K562 (cell line): ENCODE data around the gene CEP350. TPM values are rescaled to one million over a fixed set of nuclear protein-coding genes. Genes with fewer than 3 reads are reported as not detected.

Experiments
- ATAC-seq: fragments of 200-7000 bp; cut with Tn5 transposase; 3 replicates; pipeline ENCODE4 v1.9.1; 2020; ENCODE audit warnings: moderate library complexity
- BruUV-seq: library from RNA; stranded (reverse); fragments of 400-500 nt; replicated peaks from 2 replicates; lab custom pipeline; 2021; lab: Mats Ljungman, UMichigan
- CTCF ChIA-PET: fragments of 300-600 bp; formaldehyde crosslinking; extraction: SDS; loops from one replicate; lab custom pipeline; 2021; ENCODE audit warnings: low intra/inter-chr PET ratio; lab: Yijun Ruan, JAX
- POLR2A ChIA-PET: fragments of 300-600, 350-650 bp; sonication (Branson Sonifier 250); formaldehyde crosslinking; extraction: SDS; loops from one replicate; lab custom pipeline; 2021; ENCODE audit warnings: antibody characterized with exemption, inconsistent platforms; lab: Yijun Ruan, JAX
- DNase-seq, 4 experiments: peaks; one replicate each; pipeline versions ENCODE4 v3.0.0 to v3.0.0-alpha.2; 2011 to 2018; ENCODE audit warnings: low spot score in 3 of 4, mixed read lengths in 3 of 4; ENCODE audit errors: extremely low read depth in 1 of 4
- FAIRE-seq: peaks from 2 replicates; lab custom pipeline; 2011; peaks lifted over from hg19 to GRCh38; lab: Jason Lieb, UNC
- H2AFZ ChIP-seq: 2 replicates; pipeline ENCODE4 v1.6.0; 2011; ENCODE audit warnings: low read depth, low read length, control low read depth, inconsistent platforms
- H3K27ac ChIP-seq: fragments of 200-600 bp; 3 replicates; pipeline ENCODE4 v1.8.0; 2011; ENCODE audit warnings: low read depth, mild to moderate bottlenecking, control low read depth, inconsistent platforms, low read length, moderate library complexity, mixed read lengths; ENCODE audit errors: extremely low read depth
- H3K27me3 ChIP-seq, 2 experiments: fragments of 300-600 bp in 1 of 2; 2 replicates in 1 of 2; 3 replicates in 1 of 2; pipeline versions ENCODE4 v1.6.0 to v1.8.0; 2011; ENCODE audit warnings: inconsistent platforms in 2 of 2, low read length in 2 of 2, mild to moderate bottlenecking in 1 of 2, mixed read lengths in 1 of 2, moderate library complexity in 1 of 2; ENCODE audit not compliant: control insufficient read depth in 2 of 2, insufficient read depth in 2 of 2
- H3K36me3 ChIP-seq: fragments of 300-600 bp; 3 replicates; pipeline ENCODE4 v1.8.0; 2011; ENCODE audit warnings: mild to moderate bottlenecking, low read length, inconsistent platforms; ENCODE audit not compliant: control insufficient read depth, insufficient read depth
- H3K4me1 ChIP-seq, 2 experiments: fragments of 200-600 bp in 1 of 2; replicated peaks in 1 of 2; 2 replicates in 1 of 2; 3 replicates in 1 of 2; pipeline versions ENCODE4 v1.5.1 to v1.8.0; 2011; ENCODE audit warnings: inconsistent platforms in 2 of 2, low read length in 2 of 2, mild to moderate bottlenecking in 1 of 2, mixed read lengths in 1 of 2, moderate library complexity in 1 of 2; ENCODE audit not compliant: control insufficient read depth in 2 of 2, insufficient read depth in 2 of 2
- H3K4me2 ChIP-seq: 2 replicates; pipeline ENCODE4 v1.6.1; 2011; ENCODE audit warnings: low read length, control low read depth, inconsistent platforms, mixed read lengths; ENCODE audit not compliant: insufficient read depth
- H3K4me3 ChIP-seq: fragments of 200-600 bp; sonication (generic), shearing (Covaris generic); 2 replicates; pipeline ENCODE4 v1.5.1; 2016; ENCODE audit warnings: control low read depth, inconsistent platforms
- H3K79me2 ChIP-seq: fragments of 200-600 bp; 3 replicates; pipeline ENCODE4 v1.8.0; 2011; ENCODE audit warnings: low read length, inconsistent platforms; ENCODE audit not compliant: control insufficient read depth, insufficient read depth
- H3K9ac ChIP-seq, 2 experiments: 2 replicates each; pipeline versions ENCODE4 v1.6.0 to v1.6.1; 2011; ENCODE audit warnings: low read depth in 2 of 2, low read length in 2 of 2, control low read depth in 1 of 2, inconsistent platforms in 1 of 2, mild to moderate bottlenecking in 1 of 2, mixed read lengths in 1 of 2; ENCODE audit not compliant: insufficient read depth in 1 of 2
- H3K9me1 ChIP-seq: one replicate; pipeline ENCODE4 v1.6.0; 2011; ENCODE audit warnings: inconsistent platforms, mild to moderate bottlenecking, low read length, moderate library complexity; ENCODE audit not compliant: control insufficient read depth, insufficient read depth
- H3K9me3 ChIP-seq: replicated peaks from 2 replicates; pipeline ENCODE4 v1.5.1; 2011; ENCODE audit warnings: low read depth, low read length, inconsistent platforms; ENCODE audit not compliant: control insufficient read depth, insufficient read depth
- H4K20me1 ChIP-seq: replicated peaks from 2 replicates; pipeline ENCODE4 v1.6.1; 2011; ENCODE audit warnings: low read length, inconsistent platforms, mixed read lengths; ENCODE audit not compliant: control insufficient read depth, insufficient read depth
- ATF6 ChIP-seq: sonication (generic); formaldehyde crosslinking; IDR thresholded peaks from 2 replicates; pipeline ENCODE4 v1.4.0; 2020; ENCODE audit warnings: mild to moderate bottlenecking, missing genetic modification reagents
- ATF7 ChIP-seq: fragments of 450-650 bp; IDR thresholded peaks from 2 replicates; pipeline ENCODE4 v1.7.1; 2014; ENCODE audit warnings: mild to moderate bottlenecking, moderate library complexity
- CAMTA2 ChIP-seq: fragments of 250-450 bp; sonication (Bioruptor Pico); conservative IDR thresholded peaks from 2 replicates; pipeline ENCODE4 v1.5.1; 2022
- ELK3 ChIP-seq: fragments of 450-650 bp; formaldehyde crosslinking; IDR thresholded peaks from 2 replicates; pipeline ENCODE4 v1.4.0; 2020; ENCODE audit warnings: mild to moderate bottlenecking
- HDAC1 ChIP-seq, 2 experiments: fragments of 450-650 bp; IDR thresholded peaks; 2 replicates each; pipeline ENCODE4 v1.6.1; 2016 to 2017; ENCODE audit warnings: inconsistent platforms in 1 of 2, mild to moderate bottlenecking in 1 of 2, moderate library complexity in 1 of 2
- HES1 ChIP-seq: fragments of 450-650 bp; IDR thresholded peaks from 2 replicates; pipeline ENCODE4 v1.6.1; 2016; ENCODE audit warnings: low read depth, mild to moderate bottlenecking, moderate library complexity
- HMGXB4 ChIP-seq: sonication (generic); formaldehyde crosslinking; IDR thresholded peaks from 2 replicates; pipeline ENCODE4 v1.8.1; 2023; ENCODE audit warnings: mild to moderate bottlenecking, missing genetic modification reagents
- MAZ ChIP-seq, 2 experiments: fragments of 450-650 bp in 1 of 2; sonication (generic) in 1 of 2; formaldehyde crosslinking; IDR thresholded peaks in 1 of 2; conservative IDR thresholded peaks in 1 of 2; 2 replicates each; pipeline versions ENCODE4 v1.4.0 to v1.5.0; 2020; ENCODE audit warnings: mild to moderate bottlenecking in 1 of 2, missing genetic modification reagents in 1 of 2
- MCM5 ChIP-seq: fragments of 450-650 bp; IDR thresholded peaks from 2 replicates; pipeline ENCODE4 v1.6.1; 2016; ENCODE audit warnings: low read depth
- RBM14 ChIP-seq: fragments of 200-400 bp; formaldehyde crosslinking; IDR thresholded peaks from 2 replicates; pipeline ENCODE4 v1.6.1; 2018; ENCODE audit warnings: low read depth, mild to moderate bottlenecking, low read length, moderate library complexity, borderline replicate concordance; ENCODE audit not compliant: insufficient read depth
- RBM25 ChIP-seq: fragments of 200-400 bp; formaldehyde crosslinking; IDR thresholded peaks from 2 replicates; pipeline ENCODE4 v1.6.1; 2018; ENCODE audit warnings: low read length, low read depth, moderate library complexity; ENCODE audit not compliant: severe bottlenecking
- RBM39 ChIP-seq: fragments of 200-400 bp; formaldehyde crosslinking; optimal IDR thresholded peaks from 2 replicates; pipeline ENCODE3; 2018; ENCODE audit warnings: low read depth, low read length
- RHOXF2B ChIP-seq: fragments of 250-450 bp; sonication (Bioruptor Pico); conservative IDR thresholded peaks from 2 replicates; pipeline ENCODE4 v1.5.1; 2021
- STAG1 ChIP-seq: sonication (generic); formaldehyde crosslinking; IDR thresholded peaks from 2 replicates; pipeline ENCODE4 v1.5.0; 2020; ENCODE audit warnings: missing genetic modification reagents, borderline replicate concordance
- TBL1XR1 ChIP-seq, 2 experiments: IDR thresholded peaks; 2 replicates each; pipeline ENCODE4 v1.6.1; 2012; ENCODE audit warnings: improper control_type of control experiment in 2 of 2, low read length in 2 of 2, mild to moderate bottlenecking in 1 of 2
- TCFL5 ChIP-seq: fragments of 250-450 bp; sonication (Bioruptor Pico); conservative IDR thresholded peaks from 2 replicates; pipeline ENCODE4 v1.6.1; 2021; ENCODE audit warnings: mild to moderate bottlenecking, moderate library complexity, matching md5 sums
- ZFPM2 ChIP-seq: fragments of 250-450 bp; sonication (Bioruptor Pico); IDR thresholded peaks from 2 replicates; pipeline ENCODE4 v1.5.1; 2022; ENCODE audit warnings: mild to moderate bottlenecking
- ZNF347 ChIP-seq: fragments of 450-650 bp; formaldehyde crosslinking; IDR thresholded peaks from 2 replicates; pipeline ENCODE4 v1.4.0; 2020; ENCODE audit warnings: low read depth, mild to moderate bottlenecking, moderate library complexity
- WGBS: fragments of 100-300 bp; shearing (Covaris generic); methylation state at CpG from one replicate; pipeline ENCODE4 v1.1.6; 2016; ENCODE audit warnings: low coverage, mixed read lengths; ENCODE audit not compliant: insufficient coverage; ENCODE audit errors: missing lambda C conversion rate; 5-methylcytosine and 5-hydroxymethylcytosine counted together
- in situ Hi-C: fragments of 300-500 bp; cut with MboI; formaldehyde crosslinking; loops from 4 replicates; pipeline ENCODE4 v1.15.0; 2018; ENCODE audit warnings: inconsistent platforms, mixed read lengths
- intact Hi-C: fragments of 100-400 bp; cut with micrococcal nuclease; formaldehyde crosslinking; loops from 2 replicates; pipeline ENCODE4 v1.14.2; 2022
- polyA plus RNA-seq, 8 experiments: library from polyadenylated mRNA; depleted of rRNA in 4 of 8; stranded (reverse) in 5 of 8; unstranded in 3 of 8; fragments of >200 nt; fragmentation: Nextera tagmentation in 2 of 8; fragmentation: Illumina TruSeq in 1 of 8; extraction: Ambion mirVana in 2 of 8; extraction: Trizol in 1 of 8; gene quantifications; 2 replicates each; pipeline versions ENCODE4 v1.2.1 to v1.2.3, GENCODE V29; 2011 to 2014; ENCODE audit warnings: inconsistent platforms in 1 of 8, missing spikeins in 1 of 8
- total RNA-seq, 7 experiments: library from RNA; depleted of rRNA in 6 of 7; stranded (reverse); fragments of >200 nt in 6 of 7; fragmentation: Illumina TruSeq in 2 of 7; extraction: Trizol in 2 of 7; gene quantifications; 2 replicates each; pipeline versions ENCODE4 v1.2.1 to v1.2.3, GENCODE V29; 2011 to 2021; ENCODE audit warnings: low replicate concordance in 1 of 7

The CEP350 gene
- total and polyA plus RNA-seq, 9 of the 15 experiments (the other 6 are each of a cell fraction or from before 2014, with no cell fraction given), result 8.3 to 64.3 (median 28.0) TPM

- BruUV-seq, result no TSS peak
- CTCF ChIA-PET, result no interaction called here
- TF ChIP-seq CAMTA2 (CRISPR knock-in tag) (no peak), ELK3 (no peak), RHOXF2B (CRISPR knock-in tag) (0 out of 2 replicates have a peak, but pooled peaks have one; percentile 26), ZFPM2 (CRISPR knock-in tag) (no peak), TCFL5 (no peak), TBL1XR1 (IDR thresholded peaks at IDR 0.05; ENCODE audit: low read length in 2 of 2) (no peak), RBM39 (no peak), HMGXB4 (CRISPR knock-in tag) (no peak), ZNF347 (no peak), HDAC1 (IDR thresholded peaks at IDR 0.05) (0 out of 4 replicates have a peak, but pooled peaks of 1 of the 2 experiments have one; percentile 46), MCM5 (no peak), ATF7 (no peak), HES1 (no peak), MAZ (CRISPR knock-in tag; conservative IDR thresholded peaks at IDR 0.05 in 1 of 2, IDR thresholded peaks at IDR 0.05 in 1 of 2) (no peak), ATF6 (CRISPR knock-in tag) (no peak), RBM25 (no peak), RBM14 (no peak), STAG1 (CRISPR knock-in tag) (no peak)
Measured at GRCh38 chr1:180154003-180154324, 199.4 kb downstream of the CEP350 start.

More at GRCh38 chr1:180154003-180154324, 199.4 kb downstream of the CEP350 start:
- peaks cover 14% of the 10 kb centered on the region; the same call in 1 of the 2 replicates for H4K20me1 ChIP-seq
- no peaks in the 10 kb centered on the region for H3K9me3 ChIP-seq
- peak overlapping the region; percentile 77 for H3K27ac ChIP-seq
- POLR2A ChIA-PET, result interaction anchor here (1.6 to 1.7 kb wide), 2 partner anchors 9 to 68 kb away, joined by 5 to 11 read pairs; no protein-coding TSS in a partner anchor
- H2AFZ ChIP-seq, result peak overlapping the region; percentile 96
- H3K4me1 ChIP-seq, result peaks cover 33 to 37% of the 10 kb centered on the region in 2 experiments
- peaks cover 10% of the 10 kb centered on the region for H3K79me2 ChIP-seq
- FAIRE-seq (no peak), ATAC-seq (no peak; the same call in 1 of the 3 replicates), DNase-seq (no peak)
- peak overlapping the region; percentile 100 for H3K4me2 ChIP-seq
- peak overlapping the region; percentile 85 to 89 for H3K9ac ChIP-seq
- H3K4me3 ChIP-seq, result peak overlapping the region; percentile 77
- H3K27me3 ChIP-seq, result no peaks in the 10 kb centered on the region
- 17% methylated on average over 7 of the region's 7 CpGs for WGBS
- no peaks in the 10 kb centered on the region for H3K36me3 ChIP-seq
- in situ Hi-C loops, result no loop called here
- H3K9me1 ChIP-seq, result no peaks in the 10 kb centered on the region
- intact Hi-C loops, result no loop called here
